HG03108 (cell line): Measurements from ENCODE around the gene MUC5AC.
"Not testable (repeated sequence)": the region's sequence is repeated elsewhere in the genome, so short reads cannot be mapped to it uniquely, and the experiment has no call there.

Experiments
- ATAC-seq: cut with Tn5 transposase; IDR thresholded peaks from one replicate; pipeline ENCODE4 v1.9.1; 2021; ENCODE audit warnings: moderate library complexity; ENCODE audit not compliant: unreplicated experiment

The MUC5AC gene

DNA sequence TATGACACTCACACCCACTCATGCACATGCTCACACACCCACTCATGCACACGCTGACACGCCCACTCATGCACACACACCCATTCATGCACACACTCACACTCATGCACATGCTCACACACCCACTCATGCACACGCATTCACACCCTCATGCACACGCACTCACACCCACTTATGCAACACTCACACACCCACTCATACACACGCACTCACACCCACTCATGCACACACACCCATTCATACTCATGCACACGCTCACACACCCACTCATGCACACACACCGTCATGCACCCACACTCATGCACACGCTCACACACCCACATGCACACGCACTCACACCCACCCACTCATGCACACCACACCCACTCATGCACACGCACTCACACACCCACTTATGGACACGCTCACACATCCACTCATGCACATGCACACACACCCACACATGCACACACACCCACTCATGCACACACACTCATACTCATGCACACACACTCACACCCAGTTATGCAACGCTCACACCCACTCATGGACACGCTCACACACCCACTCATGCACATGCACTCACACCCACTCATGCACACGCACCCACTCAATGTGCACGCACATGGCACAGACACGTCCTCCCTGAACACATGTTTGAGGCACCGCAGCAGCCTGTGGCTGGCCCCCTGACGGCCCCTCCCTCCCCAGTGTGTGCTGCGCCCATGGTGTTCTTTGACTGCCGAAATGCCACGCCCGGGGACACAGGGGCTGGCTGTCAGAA, 17.9 kb downstream of the MUC5AC start:
- no peak for ATAC-seq

DNA sequence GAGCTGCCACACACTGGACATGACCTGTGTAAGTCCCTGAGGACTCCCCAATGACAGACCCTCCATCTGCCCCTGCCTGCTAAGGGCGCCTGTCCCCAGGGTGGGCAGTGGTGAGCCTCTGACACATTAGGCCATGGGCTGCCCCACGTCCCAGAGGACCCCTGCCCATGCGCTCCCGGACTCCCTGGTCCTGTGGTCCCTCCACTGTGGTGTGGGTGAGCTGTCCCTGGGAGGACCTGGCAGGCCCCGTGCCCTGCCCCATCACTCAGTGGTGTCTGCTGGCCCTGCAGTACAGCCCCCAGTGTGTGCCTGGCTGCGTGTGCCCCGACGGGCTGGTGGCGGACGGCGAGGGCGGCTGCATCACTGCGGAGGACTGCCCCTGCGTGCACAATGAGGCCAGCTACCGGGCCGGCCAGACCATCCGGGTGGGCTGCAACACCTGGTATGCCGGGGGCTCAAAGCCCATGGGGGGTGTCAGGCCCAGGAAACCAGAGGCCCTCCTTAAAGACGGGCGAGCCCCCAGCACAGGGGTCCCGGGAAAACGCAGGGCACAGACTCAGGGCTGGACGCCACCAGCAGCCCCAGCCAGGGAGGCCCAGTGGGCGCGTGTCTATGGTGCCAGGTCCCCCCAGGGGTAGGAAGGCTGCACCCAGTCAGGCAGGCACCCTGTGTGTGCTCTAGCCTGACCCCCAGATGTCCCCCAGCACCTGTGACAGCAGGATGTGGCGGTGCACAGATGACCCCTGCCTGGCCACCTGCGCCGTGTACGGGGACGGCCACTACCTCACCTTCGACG, 18.7 kb downstream of the MUC5AC start:
- no peak for ATAC-seq

DNA sequence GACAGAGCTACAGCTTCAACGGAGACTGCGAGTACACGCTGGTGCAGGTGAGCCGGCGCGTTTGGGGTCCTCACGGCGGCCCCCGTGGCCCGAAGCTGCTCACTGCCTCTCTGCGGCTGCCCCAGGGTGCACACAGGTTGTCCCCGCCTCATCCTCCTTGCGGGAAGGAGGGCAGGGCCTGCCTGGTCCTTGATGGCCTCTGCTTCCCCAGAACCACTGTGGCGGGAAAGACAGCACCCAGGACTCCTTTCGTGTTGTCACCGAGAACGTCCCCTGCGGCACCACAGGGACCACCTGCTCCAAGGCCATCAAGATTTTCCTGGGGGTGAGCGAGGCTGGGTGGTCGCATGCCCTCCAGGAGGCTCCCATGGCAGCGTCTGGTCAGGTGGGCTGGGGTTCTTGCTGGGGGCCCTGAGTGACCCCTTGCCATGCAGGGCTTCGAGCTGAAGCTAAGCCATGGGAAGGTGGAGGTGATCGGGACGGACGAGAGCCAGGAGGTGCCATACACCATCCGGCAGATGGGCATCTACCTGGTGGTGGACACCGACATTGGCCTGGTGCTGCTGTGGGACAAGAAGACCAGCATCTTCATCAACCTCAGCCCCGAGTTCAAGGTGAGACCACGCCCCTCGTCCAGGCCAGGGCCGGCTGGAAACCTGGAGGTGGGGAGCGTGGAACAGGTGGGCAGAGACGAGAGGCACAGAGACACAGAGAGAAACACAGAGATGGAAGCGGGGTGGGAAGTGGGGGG, 19.4 kb downstream of the MUC5AC start:
- no peak for ATAC-seq

DNA sequence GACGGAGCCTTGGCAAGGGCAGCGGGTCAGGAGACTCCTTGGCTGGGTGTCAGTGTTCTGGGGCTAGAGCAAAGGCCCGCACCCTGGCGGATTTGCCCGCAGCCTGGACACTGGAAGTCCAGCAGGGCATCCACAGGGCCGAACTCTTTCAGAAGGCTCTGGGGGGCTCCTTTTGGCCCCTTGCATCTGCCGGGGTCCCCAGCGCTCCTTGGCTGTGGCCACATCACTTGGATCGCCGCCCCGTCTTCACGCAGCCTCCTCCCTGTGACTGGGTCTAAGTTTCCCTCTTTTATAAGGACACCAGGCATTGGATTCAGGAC, 20.0 kb downstream of the MUC5AC start:
- ATAC-seq = no peak

DNA sequence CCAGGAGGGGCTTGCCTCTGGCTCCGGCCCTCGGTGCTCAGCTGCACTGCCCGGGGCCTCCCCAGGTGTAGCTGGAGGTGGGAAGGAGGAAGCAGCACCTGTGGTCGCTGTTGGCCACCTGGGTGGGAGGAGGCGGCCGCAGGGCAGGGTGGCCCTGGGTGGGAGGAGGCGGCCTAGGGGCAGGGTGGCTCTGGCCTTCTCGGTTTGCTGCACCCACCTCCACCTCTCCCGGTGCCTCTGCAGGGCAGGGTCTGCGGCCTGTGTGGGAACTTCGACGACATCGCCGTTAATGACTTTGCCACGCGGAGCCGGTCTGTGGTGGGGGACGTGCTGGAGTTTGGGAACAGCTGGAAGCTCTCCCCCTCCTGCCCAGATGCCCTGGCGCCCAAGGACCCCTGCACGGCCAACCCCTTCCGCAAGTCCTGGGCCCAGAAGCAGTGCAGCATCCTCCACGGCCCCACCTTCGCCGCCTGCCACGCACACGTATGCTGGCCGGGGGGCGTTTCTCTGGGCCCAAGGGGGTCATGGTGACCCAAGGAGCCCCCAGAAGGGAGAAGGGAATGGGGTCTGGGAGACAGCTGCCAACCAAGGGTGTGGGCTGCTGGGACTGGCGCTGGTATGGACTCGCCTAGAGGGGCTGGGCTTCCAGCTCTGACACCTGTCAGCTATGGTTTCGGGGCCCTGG, 20.6 kb downstream of the MUC5AC start:
- no peak for ATAC-seq

DNA sequence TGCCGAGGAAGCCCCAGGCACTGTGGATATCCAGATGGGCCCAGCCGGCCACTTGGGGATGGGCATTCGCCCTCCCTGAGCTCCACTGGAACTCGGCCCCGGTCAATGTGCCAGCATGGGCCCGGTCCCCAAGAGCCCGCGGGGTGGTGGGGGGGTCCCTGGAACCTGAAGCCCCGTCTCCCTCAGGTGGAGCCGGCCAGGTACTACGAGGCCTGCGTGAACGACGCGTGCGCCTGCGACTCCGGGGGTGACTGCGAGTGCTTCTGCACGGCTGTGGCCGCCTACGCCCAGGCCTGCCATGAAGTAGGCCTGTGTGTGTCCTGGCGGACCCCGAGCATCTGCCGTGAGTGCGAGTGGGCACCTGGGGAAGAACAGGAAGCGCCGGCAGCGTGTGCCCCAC, 21.2 kb downstream of the MUC5AC start:
- ATAC-seq = no peak

DNA sequence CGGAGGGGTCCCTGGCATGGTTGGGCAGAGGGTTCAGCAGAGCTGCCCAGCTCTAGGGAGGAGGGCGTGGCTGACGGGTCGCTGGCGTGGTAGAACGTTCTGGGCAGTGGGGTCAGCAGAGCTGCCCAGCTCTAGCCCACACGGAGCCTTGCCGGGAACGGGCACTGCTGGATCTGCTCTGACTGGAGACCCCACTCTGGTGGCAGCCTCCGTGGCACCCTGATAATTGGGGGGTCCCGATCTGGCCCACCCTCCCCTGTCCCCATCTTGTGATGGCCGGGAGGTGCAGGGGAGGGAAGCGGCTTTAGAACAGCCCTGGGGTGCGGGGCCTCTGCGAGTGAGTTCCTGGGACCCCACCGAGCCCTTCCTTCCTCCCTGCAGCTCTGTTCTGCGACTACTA, 21.9 kb downstream of the MUC5AC start:
- ATAC-seq = no peak

DNA sequence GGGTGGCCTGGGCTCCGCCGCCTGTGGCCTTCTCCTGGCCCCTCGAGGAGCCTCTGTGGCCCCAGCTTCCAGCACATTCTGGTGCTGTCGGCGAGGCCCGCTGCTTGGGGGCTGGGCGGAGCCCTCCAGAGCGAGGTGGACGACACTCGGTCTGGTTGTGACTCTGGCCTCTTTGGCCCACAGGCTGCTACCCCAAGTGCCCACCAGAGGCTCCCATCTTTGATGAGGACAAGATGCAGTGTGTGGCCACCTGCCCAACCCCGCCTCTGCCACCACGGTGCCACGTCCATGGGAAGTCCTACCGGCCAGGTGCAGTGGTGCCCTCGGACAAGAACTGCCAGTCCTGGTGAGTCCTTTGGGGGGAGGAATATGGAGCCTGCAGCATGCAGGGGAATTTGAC, 22.4 kb downstream of the MUC5AC start:
- no peak for ATAC-seq

DNA sequence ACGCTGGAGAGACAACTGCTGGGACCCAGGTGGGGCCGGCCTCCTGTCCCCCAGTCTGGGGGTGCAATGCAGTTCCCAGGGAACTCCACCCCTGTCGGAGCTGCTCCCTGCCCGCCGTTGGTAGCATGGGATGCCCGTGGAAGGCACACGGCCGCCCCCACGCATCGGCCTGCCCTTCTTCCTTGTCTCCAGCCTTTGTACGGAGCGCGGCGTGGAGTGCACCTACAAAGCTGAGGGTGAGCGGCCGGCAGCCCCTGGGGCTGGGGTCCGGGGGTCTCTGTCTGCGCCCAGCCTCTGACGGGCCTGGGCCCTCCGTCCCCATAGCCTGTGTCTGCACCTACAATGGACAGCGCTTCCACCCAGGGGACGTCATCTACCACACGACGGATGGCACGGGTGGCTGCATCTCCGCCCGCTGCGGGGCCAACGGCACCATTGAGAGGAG, 23.2 kb downstream of the MUC5AC start:
- ATAC-seq = no peak

DNA sequence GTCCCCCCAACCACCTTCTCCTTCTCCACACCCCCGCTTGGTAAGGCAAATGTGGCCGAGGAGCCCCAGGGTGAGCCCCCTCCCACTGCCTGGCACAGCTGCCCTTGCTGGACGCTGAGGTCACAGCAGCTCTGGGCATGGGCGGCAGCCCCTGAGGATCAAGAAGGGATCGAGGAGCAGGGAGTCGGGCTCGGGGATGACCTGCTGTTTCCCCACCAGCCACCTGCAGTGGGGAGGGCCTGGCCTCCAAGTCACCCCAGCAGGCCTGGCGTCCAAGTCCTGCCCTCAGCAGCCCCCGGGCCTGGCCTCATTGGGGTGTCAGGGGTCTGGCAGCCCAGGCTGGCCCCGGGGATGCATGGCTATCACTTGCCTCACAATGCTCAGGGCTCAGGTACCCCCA, 23.7 kb downstream of the MUC5AC start:
- no peak for ATAC-seq

DNA sequence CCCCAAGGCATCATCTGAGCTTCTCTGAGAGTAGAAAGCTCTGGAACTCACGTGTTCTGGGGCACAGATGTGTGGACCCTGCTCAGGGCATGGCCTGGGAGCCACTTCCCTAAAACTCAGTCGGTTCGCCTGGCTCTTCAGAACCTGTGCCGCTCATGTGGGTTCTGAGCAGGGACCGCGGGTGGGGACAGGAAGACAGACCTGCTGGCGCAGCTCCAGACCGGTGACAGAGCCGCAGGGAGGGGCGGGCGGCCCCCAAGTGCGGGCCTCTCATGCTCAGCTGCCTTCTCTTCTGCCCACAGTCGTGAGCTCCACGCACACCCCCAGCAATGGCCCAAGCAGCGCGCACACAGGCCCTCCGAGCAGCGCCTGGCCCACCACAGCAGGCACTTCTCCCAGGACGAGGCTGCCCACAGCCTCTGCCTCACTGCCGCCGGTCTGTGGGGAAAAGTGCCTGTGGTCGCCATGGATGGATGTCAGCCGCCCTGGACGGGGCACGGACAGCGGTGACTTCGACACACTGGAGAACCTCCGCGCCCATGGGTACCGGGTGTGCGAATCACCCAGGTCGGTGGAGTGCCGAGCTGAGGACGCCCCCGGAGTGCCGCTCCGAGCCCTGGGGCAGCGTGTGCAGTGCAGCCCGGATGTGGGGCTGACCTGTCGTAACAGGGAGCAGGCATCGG, 24.2 kb downstream of the MUC5AC start:
- ATAC-seq = no peak

DNA sequence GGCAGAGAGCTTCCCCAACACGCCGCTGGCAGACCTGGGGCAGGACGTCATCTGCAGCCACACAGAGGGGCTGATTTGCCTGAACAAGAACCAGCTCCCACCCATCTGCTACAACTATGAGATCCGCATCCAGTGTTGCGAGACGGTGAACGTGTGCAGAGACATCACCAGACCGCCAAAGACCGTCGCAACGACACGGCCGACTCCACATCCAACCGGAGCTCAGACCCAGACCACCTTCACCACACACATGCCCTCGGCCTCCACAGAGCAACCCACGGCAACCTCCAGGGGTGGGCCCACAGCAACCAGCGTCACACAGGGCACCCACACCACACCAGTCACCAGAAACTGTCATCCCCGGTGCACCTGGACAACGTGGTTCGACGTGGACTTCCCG, 26.4 kb downstream of the MUC5AC start:
- ATAC-seq = not testable (repeated sequence)

DNA sequence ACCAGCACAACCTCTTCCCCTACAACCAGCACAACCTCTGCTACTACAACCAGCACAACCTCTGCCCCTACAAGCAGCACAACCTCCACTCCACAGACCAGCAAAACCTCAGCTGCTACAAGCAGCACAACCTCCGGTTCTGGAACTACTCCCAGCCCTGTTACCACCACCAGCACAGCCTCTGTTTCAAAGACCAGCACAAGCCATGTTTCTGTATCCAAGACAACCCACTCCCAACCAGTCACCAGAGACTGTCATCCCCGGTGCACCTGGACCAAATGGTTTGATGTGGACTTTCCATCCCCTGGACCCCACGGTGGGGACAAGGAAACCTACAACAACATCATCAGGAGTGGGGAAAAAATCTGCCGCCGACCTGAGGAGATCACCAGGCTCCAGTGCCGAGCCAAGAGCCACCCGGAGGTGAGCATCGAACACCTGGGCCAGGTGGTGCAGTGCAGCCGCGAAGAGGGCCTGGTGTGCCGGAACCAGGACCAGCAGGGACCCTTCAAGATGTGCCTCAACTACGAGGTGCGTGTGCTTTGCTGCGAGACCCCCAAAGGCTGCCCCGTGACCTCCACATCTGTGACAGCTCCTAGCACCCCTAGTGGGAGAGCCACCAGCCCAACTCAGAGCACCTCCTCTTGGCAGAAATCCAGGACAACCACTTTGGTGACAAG, 30.8 kb downstream of the MUC5AC start:
- ATAC-seq = not testable (repeated sequence)

DNA sequence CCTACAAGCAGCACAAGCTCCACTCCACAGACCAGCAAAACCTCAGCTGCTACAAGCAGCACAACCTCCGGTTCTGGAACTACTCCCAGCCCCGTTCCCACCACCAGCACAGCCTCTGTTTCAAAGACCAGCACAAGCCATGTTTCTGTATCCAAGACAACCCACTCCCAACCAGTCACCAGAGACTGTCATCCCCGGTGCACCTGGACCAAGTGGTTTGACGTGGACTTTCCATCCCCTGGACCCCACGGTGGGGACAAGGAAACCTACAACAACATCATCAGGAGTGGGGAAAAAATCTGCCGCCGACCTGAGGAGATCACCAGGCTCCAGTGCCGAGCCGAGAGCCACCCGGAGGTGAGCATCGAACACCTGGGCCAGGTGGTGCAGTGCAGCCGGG, 32.1 kb downstream of the MUC5AC start:
- not testable (repeated sequence) for ATAC-seq

DNA sequence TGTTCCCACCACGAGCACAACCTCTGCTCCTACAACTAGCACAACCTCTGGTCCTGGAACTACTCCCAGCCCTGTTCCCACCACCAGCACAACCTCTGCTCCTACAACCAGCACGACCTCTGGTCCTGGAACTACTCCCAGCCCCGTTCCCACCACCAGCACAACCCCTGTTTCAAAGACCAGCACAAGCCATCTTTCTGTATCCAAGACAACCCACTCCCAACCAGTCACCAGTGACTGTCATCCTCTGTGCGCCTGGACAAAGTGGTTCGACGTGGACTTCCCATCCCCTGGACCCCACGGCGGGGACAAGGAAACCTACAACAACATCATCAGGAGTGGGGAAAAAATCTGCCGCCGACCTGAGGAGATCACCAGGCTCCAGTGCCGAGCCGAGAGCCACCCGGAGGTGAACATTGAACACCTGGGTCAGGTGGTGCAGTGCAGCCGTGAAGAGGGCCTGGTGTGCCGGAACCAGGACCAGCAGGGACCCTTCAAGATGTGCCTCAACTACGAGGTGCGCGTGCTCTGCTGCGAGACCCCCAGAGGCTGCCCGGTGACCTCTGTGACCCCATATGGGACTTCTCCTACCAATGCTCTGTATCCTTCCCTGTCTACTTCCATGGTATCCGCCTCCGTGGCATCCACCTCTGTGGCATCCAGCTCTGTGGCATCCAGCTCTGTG, 34.2 kb downstream of the MUC5AC start:
- not testable (repeated sequence) for ATAC-seq

DNA sequence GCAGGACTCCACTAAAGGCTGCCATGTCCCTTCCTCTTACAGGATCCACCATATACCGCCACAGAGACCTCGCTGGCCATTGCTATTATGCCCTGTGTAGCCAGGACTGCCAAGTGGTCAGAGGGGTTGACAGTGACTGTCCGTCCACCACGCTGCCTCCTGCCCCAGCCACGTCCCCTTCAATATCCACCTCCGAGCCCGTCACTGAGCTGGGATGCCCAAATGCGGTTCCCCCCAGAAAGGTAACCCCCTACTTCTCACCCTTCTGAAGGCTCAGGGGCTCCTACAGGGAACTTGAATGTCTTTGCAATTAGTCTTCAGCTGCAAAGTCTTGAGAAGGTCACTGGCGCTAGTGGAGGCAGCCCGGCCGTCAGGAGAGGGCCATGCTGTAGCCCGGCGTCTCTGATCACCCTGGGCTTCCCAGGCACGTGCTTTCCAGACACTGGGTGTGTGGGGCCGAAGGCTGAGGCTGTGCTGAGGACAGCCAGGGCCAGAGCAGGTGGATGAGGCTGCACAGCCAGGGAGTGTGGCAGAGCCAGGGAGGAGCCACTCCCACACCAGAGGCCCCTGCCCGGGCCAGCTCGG, 35.1 kb downstream of the MUC5AC start:
- ATAC-seq = no peak

DNA sequence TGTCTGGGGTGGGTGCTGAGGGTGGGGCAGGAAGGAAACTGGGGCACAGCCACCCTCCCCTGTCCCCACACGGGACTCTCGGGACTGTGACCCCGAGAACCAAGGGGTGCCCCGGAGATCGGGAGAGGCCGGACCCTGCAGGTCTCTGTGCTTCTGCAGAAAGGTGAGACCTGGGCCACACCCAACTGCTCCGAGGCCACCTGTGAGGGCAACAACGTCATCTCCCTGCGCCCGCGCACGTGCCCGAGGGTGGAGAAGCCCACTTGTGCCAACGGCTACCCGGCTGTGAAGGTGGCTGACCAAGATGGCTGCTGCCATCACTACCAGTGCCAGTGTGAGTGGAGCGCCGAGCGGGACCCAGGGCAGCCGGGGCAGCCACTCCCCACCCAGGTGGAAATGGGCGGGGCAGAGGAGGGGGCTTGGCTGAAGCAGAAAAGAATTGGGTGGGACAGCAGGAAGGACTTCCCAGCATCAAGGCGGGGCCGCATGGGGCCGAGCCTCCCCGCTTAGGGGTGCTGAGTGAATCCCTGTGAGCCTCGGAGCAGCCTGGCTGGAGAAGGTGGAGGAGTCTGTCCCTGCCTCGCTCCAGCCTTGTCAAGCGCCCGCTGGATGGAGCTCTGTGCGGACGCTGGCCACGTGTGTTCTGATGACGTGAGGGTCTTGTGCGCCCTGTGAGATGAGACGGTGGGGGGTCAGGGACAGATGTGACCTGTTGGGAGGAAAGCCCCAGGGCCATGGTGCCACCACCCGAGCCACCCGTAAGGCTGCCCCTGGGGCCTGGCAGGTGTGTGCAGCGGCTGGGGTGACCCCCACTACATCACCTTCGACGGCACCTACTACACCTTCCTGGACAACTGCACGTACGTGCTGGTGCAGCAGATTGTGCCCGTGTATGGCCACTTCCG, 35.8 kb downstream of the MUC5AC start:
- ATAC-seq = no peak
